ENCODE data around the gene LRP2.

LRP2 gene

GRCh38 chr2:169080250-169081069 is 281.9 kb downstream of the LRP2 start:
- DNase-seq: no peak

- no peak for DNase-seq
Observed at GRCh38 chr2:169077674-169078240, 284.6 kb downstream of the LRP2 start.
